ENCODE results near the gene WT1.

The WT1 gene

DNA sequence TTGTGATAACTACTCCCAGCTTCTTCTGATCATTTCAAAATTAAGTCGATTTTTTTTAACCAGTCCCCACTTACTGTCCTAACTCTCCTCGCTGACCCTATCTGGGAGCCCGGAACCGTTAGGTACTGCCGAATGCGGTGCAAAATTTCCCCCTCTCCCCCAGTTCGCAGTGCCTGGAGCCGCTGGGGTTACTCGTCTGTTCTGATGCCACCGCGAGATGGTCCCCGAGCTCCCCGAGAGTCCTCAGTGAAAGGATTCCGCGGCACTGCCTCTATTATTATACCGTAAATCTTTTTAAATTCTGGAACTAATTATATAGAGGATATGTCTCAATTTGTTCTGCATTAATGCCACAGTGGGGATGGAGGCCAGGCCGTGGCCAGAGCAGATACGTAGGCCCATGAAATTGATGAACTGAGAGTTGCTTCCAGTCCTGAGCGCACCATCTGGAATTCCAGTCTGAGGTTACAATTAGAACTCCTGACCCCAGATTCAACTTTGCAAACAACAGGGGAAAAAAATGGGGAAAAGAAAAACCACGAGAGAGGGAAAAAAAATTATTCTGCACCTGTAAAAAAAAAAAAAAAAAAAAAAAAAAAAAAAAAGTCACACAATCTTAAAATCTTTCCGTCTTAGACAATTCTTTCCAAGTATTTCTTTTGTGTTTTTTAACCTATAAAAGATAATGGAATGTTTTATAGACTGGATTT, 4.3 kb upstream of the WT1 start:
- TF ChIP-seq EZH2phosphoT487 (IDR thresholded peaks at IDR 0.05; ENCODE audit: borderline replicate concordance, low read length) = no peak
- TF ChIP-seq, protein P1, sequence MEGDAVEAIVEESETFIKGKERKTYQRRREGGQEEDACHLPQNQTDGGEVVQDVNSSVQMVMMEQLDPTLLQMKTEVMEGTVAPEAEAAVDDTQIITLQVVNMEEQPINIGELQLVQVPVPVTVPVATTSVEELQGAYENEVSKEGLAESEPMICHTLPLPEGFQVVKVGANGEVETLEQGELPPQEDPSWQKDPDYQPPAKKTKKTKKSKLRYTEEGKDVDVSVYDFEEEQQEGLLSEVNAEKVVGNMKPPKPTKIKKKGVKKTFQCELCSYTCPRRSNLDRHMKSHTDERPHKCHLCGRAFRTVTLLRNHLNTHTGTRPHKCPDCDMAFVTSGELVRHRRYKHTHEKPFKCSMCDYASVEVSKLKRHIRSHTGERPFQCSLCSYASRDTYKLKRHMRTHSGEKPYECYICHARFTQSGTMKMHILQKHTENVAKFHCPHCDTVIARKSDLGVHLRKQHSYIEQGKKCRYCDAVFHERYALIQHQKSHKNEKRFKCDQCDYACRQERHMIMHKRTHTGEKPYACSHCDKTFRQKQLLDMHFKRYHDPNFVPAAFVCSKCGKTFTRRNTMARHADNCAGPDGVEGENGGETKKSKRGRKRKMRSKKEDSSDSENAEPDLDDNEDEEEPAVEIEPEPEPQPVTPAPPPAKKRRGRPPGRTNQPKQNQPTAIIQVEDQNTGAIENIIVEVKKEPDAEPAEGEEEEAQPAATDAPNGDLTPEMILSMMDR (IDR thresholded peaks at IDR 0.05; ENCODE audit: low read depth, low read length, poor library complexity, severe bottlenecking) = no peak
- Histone ChIP-seq H3K9me3 (ENCODE audit: control insufficient read depth, insufficient read depth, low read length) (no peaks in the 10 kb centered on the region), H4K20me1 (ENCODE audit: control insufficient read depth, insufficient read depth, low read depth, low read length) (no peaks in the 10 kb centered on the region), H3K4me2 (ENCODE audit: low read length) (no peak overlapping the region), H3K9me2 (replicated peaks; ENCODE audit: control insufficient read depth, low read length) (no peaks in the 10 kb centered on the region), H3K79me2 (ENCODE audit: control insufficient read depth, low read length) (no peaks in the 10 kb centered on the region), H3K27me3 (ENCODE audit: control insufficient read depth, low read length) (peaks cover 23% of the 10 kb centered on the region), H3K4me1 (ENCODE audit: control insufficient read depth, low read length) (no peaks in the 10 kb centered on the region), H3K4me3 (ENCODE audit: low read length) (no peak overlapping the region), H3K27ac (ENCODE audit: low read depth, low read length) (no peak overlapping the region), H3K36me3 (ENCODE audit: control insufficient read depth, low read length) (no peaks in the 10 kb centered on the region), H3F3A (ENCODE audit: control insufficient read depth, insufficient read depth) (no peaks in the 10 kb centered on the region)

DNA sequence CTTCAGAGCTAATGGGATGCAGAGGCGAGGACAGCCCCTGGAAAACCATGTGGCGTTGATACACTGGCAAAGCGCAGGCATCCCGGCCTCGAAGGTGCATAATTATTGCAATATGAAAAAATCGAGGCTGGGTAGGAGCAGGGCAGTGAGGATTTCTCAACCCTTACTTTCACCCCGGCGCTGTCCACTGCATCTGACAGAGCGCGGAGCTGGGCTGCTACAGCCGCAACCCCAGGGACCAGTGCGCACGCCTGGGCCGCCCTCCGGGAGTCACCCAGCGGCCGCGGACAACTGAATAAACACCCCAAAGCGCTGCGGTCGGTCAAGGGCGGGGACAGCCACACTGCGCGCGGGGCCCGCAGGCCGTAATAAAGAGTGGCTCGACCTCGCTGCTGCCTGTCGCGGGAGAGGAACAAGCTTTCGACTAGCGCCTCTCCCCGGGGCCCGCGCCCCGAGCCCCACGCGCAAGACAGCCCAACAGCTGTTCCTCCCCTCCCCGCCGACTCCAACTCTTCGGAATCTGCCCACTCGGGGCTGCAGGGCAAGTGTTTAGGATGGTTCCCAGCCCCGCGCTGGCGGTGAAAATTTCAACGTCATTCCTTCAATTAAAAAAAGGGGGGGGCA, 3.6 kb upstream of the WT1 start:
- no peaks in the 10 kb centered on the region for H3K4me1 ChIP-seq (ENCODE audit: control insufficient read depth, low read length)
- no peak overlapping the region for H3K27ac ChIP-seq (ENCODE audit: low read depth, low read length)
- H3F3A ChIP-seq (ENCODE audit: control insufficient read depth, insufficient read depth) = no peaks in the 10 kb centered on the region
- no peaks in the 10 kb centered on the region for H4K20me1 ChIP-seq (ENCODE audit: control insufficient read depth, insufficient read depth, low read depth, low read length)
- H3K9me2 ChIP-seq (replicated peaks; ENCODE audit: control insufficient read depth, low read length) = no peaks in the 10 kb centered on the region
- no peak overlapping the region for H3K4me3 ChIP-seq (ENCODE audit: low read length)
- H3K9me3 ChIP-seq (ENCODE audit: control insufficient read depth, insufficient read depth, low read length) = no peaks in the 10 kb centered on the region
- peaks cover 23% of the 10 kb centered on the region for H3K27me3 ChIP-seq (ENCODE audit: control insufficient read depth, low read length)
- H3K36me3 ChIP-seq (ENCODE audit: control insufficient read depth, low read length) = no peaks in the 10 kb centered on the region
- no peaks in the 10 kb centered on the region for H3K79me2 ChIP-seq (ENCODE audit: control insufficient read depth, low read length)
- H3K4me2 ChIP-seq (ENCODE audit: low read length) = no peak overlapping the region
- no peak for TF ChIP-seq EZH2phosphoT487 (IDR thresholded peaks at IDR 0.05; ENCODE audit: borderline replicate concordance, low read length)
- TF ChIP-seq, protein P1 (IDR thresholded peaks at IDR 0.05; ENCODE audit: low read depth, low read length, poor library complexity, severe bottlenecking) = no peak

DNA sequence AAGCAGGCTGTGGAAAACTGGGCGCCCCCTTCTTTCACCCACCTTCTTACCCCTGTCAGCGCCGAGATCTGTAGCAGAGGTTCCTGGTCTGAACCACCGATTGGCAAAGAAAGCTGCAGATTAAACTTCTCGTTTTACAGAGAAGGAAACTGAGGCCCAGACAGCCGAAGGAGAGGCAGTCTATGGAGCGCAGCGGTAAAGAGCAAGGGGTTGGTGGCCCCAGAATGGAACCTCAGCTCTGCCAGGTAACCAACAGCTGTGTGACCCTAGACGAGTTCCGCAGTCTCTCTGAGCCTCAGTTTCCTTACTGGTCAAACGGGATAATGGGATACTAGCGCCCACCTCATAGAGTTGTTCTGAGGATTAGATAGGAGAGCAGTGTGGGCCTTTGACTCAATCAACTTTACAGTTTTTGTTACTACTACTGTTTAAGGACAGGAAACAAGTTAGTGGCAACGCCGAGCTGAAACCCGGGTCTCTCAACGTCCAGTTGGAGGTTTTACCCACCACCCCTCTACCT, 3.1 kb upstream of the WT1 start:
- H3K27me3 ChIP-seq (ENCODE audit: control insufficient read depth, low read length) = peaks cover 22% of the 10 kb centered on the region
- no peak for TF ChIP-seq EZH2phosphoT487 (IDR thresholded peaks at IDR 0.05; ENCODE audit: borderline replicate concordance, low read length)
- TF ChIP-seq, protein P1 (IDR thresholded peaks at IDR 0.05; ENCODE audit: low read depth, low read length, poor library complexity, severe bottlenecking) = no peak
- H3K9me2 ChIP-seq (replicated peaks; ENCODE audit: control insufficient read depth, low read length) = no peaks in the 10 kb centered on the region

More for the DNA sequence above, 3.1 kb upstream of the WT1 start:
- Histone ChIP-seq H4K20me1 (ENCODE audit: control insufficient read depth, insufficient read depth, low read depth, low read length) (no peaks in the 10 kb centered on the region), H3K9me3 (ENCODE audit: control insufficient read depth, insufficient read depth, low read length) (no peaks in the 10 kb centered on the region), H3K36me3 (ENCODE audit: control insufficient read depth, low read length) (no peaks in the 10 kb centered on the region), H3K79me2 (ENCODE audit: control insufficient read depth, low read length) (no peaks in the 10 kb centered on the region), H3K4me1 (ENCODE audit: control insufficient read depth, low read length) (no peaks in the 10 kb centered on the region), H3F3A (ENCODE audit: control insufficient read depth, insufficient read depth) (no peaks in the 10 kb centered on the region), H3K27ac (ENCODE audit: low read depth, low read length) (no peak overlapping the region), H3K4me2 (ENCODE audit: low read length) (no peak overlapping the region), H3K4me3 (ENCODE audit: low read length) (no peak overlapping the region)

Measured in DOHH2 (cell line).